ENCODE measurements around the gene ZSCAN12.

- TF ChIP-seq CTCF (conservative IDR thresholded peaks at IDR 0.05 in 1 of 2, IDR thresholded peaks at IDR 0.05 in 1 of 2; ENCODE audit: low read depth in 1 of 2, low read length in 2 of 2), result no peak
- no peak for TF ChIP-seq EZH2 (IDR thresholded peaks at IDR 0.05; ENCODE audit: low read length, missing control alignments)
These were observed 44.6 kb downstream of the ZSCAN12 start for GRCh38 chr6:28354688-28355554.
